ENCODE measurements around the gene STRC. TPM values are rescaled to one million over a fixed set of nuclear protein-coding genes. Genes with fewer than 3 reads are reported as not detected.
"Not testable (repeated sequence)": the region's sequence is repeated elsewhere in the genome, so short reads cannot be mapped to it uniquely, and the experiment has no call there.

Gene STRC
- under 1 TPM; 0.23 to 0.89 (median 0.35) TPM for total RNA-seq
- polyA plus RNA-seq, result under 1 TPM; 0.29 to 0.30 TPM
- long read RNA-seq, donor 1, result 0 reads
- long read RNA-seq, donor 2, result 0 reads
- long read RNA-seq, donor 3, result 0 reads

- not testable (repeated sequence) for H3K27me3 ChIP-seq, DNase-seq
Measured at GRCh38 chr15:43618700-43619099, at the start of gene STRC. TSS of gene STRC (minus strand) at chr15:43618800. CDS start at chr15:43618722, 78 bp downstream.

GRCh38 chr15:43666177-43666576, 47.6 kb upstream of the STRC start:
- H3K4me3 ChIP-seq; H3K27ac ChIP-seq; H3K9me3 ChIP-seq; intact Hi-C loops (cut with DNase I); DNase-seq; H3K36me3 ChIP-seq; H3K4me1 ChIP-seq (ENCODE audit: insufficient read depth); H3K27me3 ChIP-seq: not testable (repeated sequence)
- no CpG with 5 or more reads among the region's 1 CpG for WGBS, 3 donors

More at GRCh38 chr15:43618700-43619099, at the start of gene STRC:
- H3K36me3 ChIP-seq; H3K9me3 ChIP-seq; H3K27ac ChIP-seq; H3K4me3 ChIP-seq; H3K4me1 ChIP-seq (ENCODE audit: insufficient read depth); intact Hi-C loops (cut with DNase I): not testable (repeated sequence)
- WGBS, 3 donors, result no CpG with 5 or more reads among the region's 2 CpGs

- DNase-seq; intact Hi-C loops (cut with DNase I); H3K4me1 ChIP-seq (ENCODE audit: insufficient read depth); H3K36me3 ChIP-seq; H3K27ac ChIP-seq; H3K9me3 ChIP-seq; H3K4me3 ChIP-seq; H3K27me3 ChIP-seq: not testable (repeated sequence)
- WGBS, 3 donors, result no CpG with 5 or more reads among the region's 8 CpGs
Measured at GRCh38 chr15:43663333-43663732, 44.7 kb upstream of the STRC start.

GRCh38 chr15:43662293-43662692, 43.7 kb upstream of the STRC start:
- intact Hi-C loops (cut with DNase I), result not testable (repeated sequence)
- WGBS, 3 donors, result 100% methylated on average over 1 of the region's 2 CpGs; no CpG with 5 or more reads in 2 of the 3 donors

GRCh38 chr15:43659727-43660126, 41.1 kb upstream of the STRC start:
- H3K9me3 ChIP-seq; intact Hi-C loops (cut with DNase I); H3K27me3 ChIP-seq; H3K4me1 ChIP-seq (ENCODE audit: insufficient read depth); H3K4me3 ChIP-seq; DNase-seq; H3K27ac ChIP-seq; H3K36me3 ChIP-seq: not testable (repeated sequence)
- WGBS, 3 donors, result 90 to 98% methylated on average over 2 to 7 of the region's 10 CpGs; no CpG with 5 or more reads in 1 of the 3 donors

More at GRCh38 chr15:43662293-43662692, 43.7 kb upstream of the STRC start:
- not testable (repeated sequence) for H3K4me1 ChIP-seq (ENCODE audit: insufficient read depth); H3K4me3 ChIP-seq; H3K27me3 ChIP-seq; H3K36me3 ChIP-seq; H3K27ac ChIP-seq; H3K9me3 ChIP-seq; DNase-seq

GRCh38 chr15:43649430-43649926, 30.9 kb upstream of the STRC start:
- H3K27me3 ChIP-seq; H3K27ac ChIP-seq; H3K4me1 ChIP-seq (ENCODE audit: insufficient read depth); intact Hi-C loops (cut with DNase I); H3K36me3 ChIP-seq; H3K4me3 ChIP-seq; DNase-seq; H3K9me3 ChIP-seq: not testable (repeated sequence)
- WGBS, 3 donors, result 97 to 99% (median 98%) methylated on average over 16 of the region's 16 CpGs

GRCh38 chr15:43648649-43649429, 30.2 kb upstream of the STRC start, which contains the start of gene CATSPER2:
TSS of gene CATSPER2 (minus strand) at chr15:43648844. CDS start at chr15:43648061, 783 bp downstream.
- H3K27ac ChIP-seq, result no peak within 1 kb of the TSS
- 82 to 87% (median 85%) methylated on average over 73 to 85 of the region's 85 CpGs for WGBS, 3 donors
- peak in 1 of 5 donors; percentile 19 for DNase-seq
- no peaks in the 10 kb centered on the region for H3K4me1 ChIP-seq (ENCODE audit: insufficient read depth)
- H3K4me3 ChIP-seq, result no peak within 1 kb of the TSS
- intact Hi-C loops (cut with DNase I), result no loop called here
- no peak for TF ChIP-seq POLR2A (IDR thresholded peaks at IDR 0.05)
- TF ChIP-seq CTCF (IDR thresholded peaks at IDR 0.05), result no peak
- no peak for TF ChIP-seq EP300 (IDR thresholded peaks at IDR 0.05)
- H3K36me3 ChIP-seq, result no peaks in the 10 kb centered on the region
- no peaks in the 10 kb centered on the region for H3K9me3 ChIP-seq
- no peaks in the 10 kb centered on the region for H3K27me3 ChIP-seq

GRCh38 chr15:43638464-43639204, 20.0 kb upstream of the STRC start:
- 85 to 88% (median 85%) methylated on average over 8 of the region's 8 CpGs for WGBS, 3 donors
- H3K9me3 ChIP-seq, result not testable (repeated sequence)

GRCh38 chr15:43626937-43627336, 8.3 kb upstream of the STRC start:
- H3K27ac ChIP-seq; H3K36me3 ChIP-seq; intact Hi-C loops (cut with DNase I); H3K9me3 ChIP-seq; DNase-seq; H3K4me3 ChIP-seq; H3K4me1 ChIP-seq (ENCODE audit: insufficient read depth); H3K27me3 ChIP-seq: not testable (repeated sequence)

More at GRCh38 chr15:43638464-43639204, 20.0 kb upstream of the STRC start:
- DNase-seq; H3K27ac ChIP-seq; H3K36me3 ChIP-seq; H3K27me3 ChIP-seq; H3K4me1 ChIP-seq (ENCODE audit: insufficient read depth); H3K4me3 ChIP-seq; intact Hi-C loops (cut with DNase I): not testable (repeated sequence)

Measured in ovary (tissue), 10 donors.